Dendritic cell treated with granulocyte-macrophage colony-stimulating factor and Interleukin-4, amounts not matched to agents 40 ng/mL and 50 ng/mL, for 4 days (primary cell): ENCODE results near the gene NLRC3.

ENCODE experiments used
- H3K27ac Mint-ChIP-seq: one replicate; pipeline ENCODE4 v1.8.0; 2022; ENCODE audit warnings: mild to moderate bottlenecking, mixed read lengths
- H3K27me3 Mint-ChIP-seq: one replicate; pipeline ENCODE4 v1.8.0; 2022; ENCODE audit warnings: mild to moderate bottlenecking, mixed read lengths
- H3K36me3 Mint-ChIP-seq: one replicate; pipeline ENCODE4 v1.8.0; 2022; ENCODE audit warnings: low read depth, mixed read lengths
- H3K4me1 Mint-ChIP-seq: one replicate; pipeline ENCODE4 v1.8.0; 2022; ENCODE audit warnings: low read depth, mixed read lengths
- H3K4me3 Mint-ChIP-seq: one replicate; pipeline ENCODE4 v1.8.0; 2022; ENCODE audit warnings: mild to moderate bottlenecking, moderate library complexity, mixed read lengths
- H3K9me3 Mint-ChIP-seq: one replicate; pipeline ENCODE4 v1.8.0; 2022; ENCODE audit warnings: mixed read lengths
- intact Hi-C: fragments of 100-400 bp; cut with micrococcal nuclease; formaldehyde crosslinking; loops from one replicate; pipeline ENCODE4 v1.15.0; 2022

NLRC3 gene

DNA sequence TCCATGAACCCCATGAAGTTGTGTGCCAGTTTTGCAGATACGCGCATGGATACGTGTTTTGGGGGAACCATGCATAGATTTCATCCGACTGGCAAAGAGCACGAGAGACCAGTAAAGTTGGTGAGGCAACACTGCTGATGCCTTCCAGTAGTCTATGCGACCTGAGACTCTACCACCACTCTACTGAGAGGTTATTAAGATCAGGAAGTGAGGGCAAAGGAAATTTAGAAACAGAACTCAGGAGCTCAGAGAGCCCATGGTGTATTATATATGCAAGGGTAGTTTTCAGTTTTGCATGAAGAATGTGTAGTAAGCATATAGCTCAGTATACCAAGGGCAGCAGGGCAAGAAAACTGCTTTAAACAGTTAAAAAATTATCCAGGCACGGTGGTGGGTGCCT is 30.0 kb upstream of the NLRC3 start:
- Mint-ChIP-seq H3K4me3 (no peak overlapping the region), H3K4me1 (peaks cover 19% of the 10 kb centered on the region), H3K27me3 (no peaks in the 10 kb centered on the region), H3K27ac (no peak overlapping the region), H3K9me3 (no peaks in the 10 kb centered on the region), H3K36me3 (peaks cover 57% of the 10 kb centered on the region)
- intact Hi-C loops: no loop called here

DNA sequence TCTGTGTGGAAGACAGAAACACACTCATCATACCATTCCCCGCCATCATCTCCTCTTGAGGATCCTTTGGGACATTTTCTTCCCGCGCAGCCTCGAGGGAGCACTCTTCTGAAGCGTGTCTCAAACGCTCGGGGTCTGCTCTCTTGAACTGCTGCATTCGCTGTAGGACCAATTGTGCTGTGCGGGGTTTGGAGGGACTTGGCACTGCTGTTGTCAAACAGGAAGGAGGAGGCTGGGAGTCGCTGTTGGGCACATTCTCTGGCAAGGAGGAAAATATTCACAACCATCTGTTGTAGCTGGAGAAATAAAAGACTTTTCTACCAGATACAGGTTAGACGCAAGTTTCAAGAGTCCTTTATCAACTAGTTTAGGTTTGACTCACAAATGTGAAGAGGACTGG is 29.2 kb upstream of the NLRC3 start:
- H3K27ac Mint-ChIP-seq: no peak overlapping the region
- no peak overlapping the region for H3K4me3 Mint-ChIP-seq
- H3K36me3 Mint-ChIP-seq: peaks cover 57% of the 10 kb centered on the region
- intact Hi-C loops: no loop called here
- H3K27me3 Mint-ChIP-seq: no peaks in the 10 kb centered on the region
- H3K4me1 Mint-ChIP-seq: peaks cover 19% of the 10 kb centered on the region
- no peaks in the 10 kb centered on the region for H3K9me3 Mint-ChIP-seq

GRCh38 chr16:3602320-3602653 is 25.1 kb upstream of the NLRC3 start:
- Mint-ChIP-seq H3K27me3 (peaks cover 4% of the 10 kb centered on the region), H3K9me3 (no peaks in the 10 kb centered on the region), H3K36me3 (peaks cover 76% of the 10 kb centered on the region), H3K4me3 (no peak overlapping the region), H3K27ac (no peak overlapping the region), H3K4me1 (peaks cover 19% of the 10 kb centered on the region)
- intact Hi-C loops: no loop called here

- H3K27ac Mint-ChIP-seq: no peak overlapping the region
- intact Hi-C loops: no loop called here
- no peak overlapping the region for H3K4me3 Mint-ChIP-seq
- H3K9me3 Mint-ChIP-seq: no peaks in the 10 kb centered on the region
- peaks cover 19% of the 10 kb centered on the region for H3K4me1 Mint-ChIP-seq
- peaks cover 80% of the 10 kb centered on the region for H3K36me3 Mint-ChIP-seq
- peaks cover 4% of the 10 kb centered on the region for H3K27me3 Mint-ChIP-seq
Observed at GRCh38 chr16:3601614-3602319, 24.6 kb upstream of the NLRC3 start.

GRCh38 chr16:3599922-3600321 is 22.7 kb upstream of the NLRC3 start:
- Mint-ChIP-seq H3K9me3 (no peaks in the 10 kb centered on the region), H3K27me3 (peaks cover 13% of the 10 kb centered on the region), H3K4me3 (no peak overlapping the region), H3K36me3 (peaks cover 81% of the 10 kb centered on the region), H3K27ac (no peak overlapping the region), H3K4me1 (peaks cover 24% of the 10 kb centered on the region)
- intact Hi-C loops: no loop called here

GRCh38 chr16:3599121-3599520 is 21.9 kb upstream of the NLRC3 start:
- H3K4me1 Mint-ChIP-seq: peaks cover 24% of the 10 kb centered on the region
- no peak overlapping the region for H3K4me3 Mint-ChIP-seq
- peaks cover 17% of the 10 kb centered on the region for H3K27me3 Mint-ChIP-seq
- H3K27ac Mint-ChIP-seq: no peak overlapping the region
- intact Hi-C loops: no loop called here
- peaks cover 85% of the 10 kb centered on the region for H3K36me3 Mint-ChIP-seq
- no peaks in the 10 kb centered on the region for H3K9me3 Mint-ChIP-seq

- intact Hi-C loops: no loop called here
- Mint-ChIP-seq H3K27ac (peak overlapping the region; percentile 75), H3K27me3 (peaks cover 20% of the 10 kb centered on the region), H3K4me3 (no peak overlapping the region), H3K9me3 (no peaks in the 10 kb centered on the region), H3K36me3 (peaks cover 81% of the 10 kb centered on the region), H3K4me1 (peaks cover 24% of the 10 kb centered on the region)
Observed at GRCh38 chr16:3598236-3598635, 21.0 kb upstream of the NLRC3 start.

DNA sequence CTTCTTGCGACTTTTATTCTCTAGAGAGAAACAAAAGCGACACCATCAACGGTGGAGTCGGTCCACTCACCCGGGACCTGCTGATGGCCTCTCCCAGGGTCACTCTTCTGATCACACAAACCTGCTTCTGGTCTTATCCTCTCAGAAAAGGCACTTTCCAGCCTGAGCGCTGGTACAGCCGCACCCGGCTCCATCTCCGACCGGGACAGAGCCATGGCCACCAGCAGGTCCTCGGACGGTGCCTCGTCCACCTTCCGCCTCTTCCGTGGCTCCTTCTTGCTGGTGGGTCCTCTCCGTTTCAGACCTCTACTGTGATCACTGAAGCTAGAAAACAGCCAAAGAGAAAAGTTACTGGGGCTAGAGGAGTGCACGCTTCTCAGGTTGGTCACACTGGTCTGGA is 20.5 kb upstream of the NLRC3 start:
- Mint-ChIP-seq H3K27me3 (peaks cover 22% of the 10 kb centered on the region), H3K4me1 (peaks cover 26% of the 10 kb centered on the region), H3K27ac (peak overlapping the region; percentile 75), H3K9me3 (no peaks in the 10 kb centered on the region), H3K4me3 (peak overlapping the region; percentile 8), H3K36me3 (peaks cover 78% of the 10 kb centered on the region)
- intact Hi-C loops: no loop called here

DNA sequence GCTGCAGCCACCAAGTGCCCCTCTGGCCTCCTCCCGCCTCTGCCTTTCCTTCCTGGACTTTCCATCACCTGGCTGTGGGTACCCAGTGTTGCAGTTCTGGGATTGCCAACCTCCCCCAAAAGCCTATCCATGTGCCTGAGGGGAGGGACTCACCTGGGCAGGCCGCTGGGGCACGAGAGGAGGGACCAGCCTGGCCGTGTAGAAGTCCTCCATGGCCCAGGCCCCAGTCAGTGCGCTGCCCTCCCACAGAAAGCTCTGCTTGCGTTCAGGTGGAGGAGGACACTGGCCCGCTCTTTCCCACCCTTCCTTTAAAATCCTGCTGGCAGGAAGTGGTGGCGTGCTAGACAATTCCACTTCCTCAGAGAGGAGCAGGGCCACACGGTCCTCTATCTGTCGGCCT is 20.0 kb upstream of the NLRC3 start:
- Mint-ChIP-seq H3K36me3 (peaks cover 78% of the 10 kb centered on the region), H3K4me1 (peaks cover 31% of the 10 kb centered on the region), H3K27me3 (peaks cover 26% of the 10 kb centered on the region), H3K9me3 (no peaks in the 10 kb centered on the region), H3K27ac (peak overlapping the region; percentile 75), H3K4me3 (no peak overlapping the region)
- intact Hi-C loops: no loop called here

- Mint-ChIP-seq H3K27me3 (peaks cover 26% of the 10 kb centered on the region), H3K4me3 (no peak overlapping the region), H3K9me3 (no peaks in the 10 kb centered on the region), H3K4me1 (peaks cover 40% of the 10 kb centered on the region), H3K36me3 (peaks cover 69% of the 10 kb centered on the region), H3K27ac (no peak overlapping the region)
- intact Hi-C loops: no loop called here
Observed at GRCh38 chr16:3596101-3596861, 19.1 kb upstream of the NLRC3 start.

DNA sequence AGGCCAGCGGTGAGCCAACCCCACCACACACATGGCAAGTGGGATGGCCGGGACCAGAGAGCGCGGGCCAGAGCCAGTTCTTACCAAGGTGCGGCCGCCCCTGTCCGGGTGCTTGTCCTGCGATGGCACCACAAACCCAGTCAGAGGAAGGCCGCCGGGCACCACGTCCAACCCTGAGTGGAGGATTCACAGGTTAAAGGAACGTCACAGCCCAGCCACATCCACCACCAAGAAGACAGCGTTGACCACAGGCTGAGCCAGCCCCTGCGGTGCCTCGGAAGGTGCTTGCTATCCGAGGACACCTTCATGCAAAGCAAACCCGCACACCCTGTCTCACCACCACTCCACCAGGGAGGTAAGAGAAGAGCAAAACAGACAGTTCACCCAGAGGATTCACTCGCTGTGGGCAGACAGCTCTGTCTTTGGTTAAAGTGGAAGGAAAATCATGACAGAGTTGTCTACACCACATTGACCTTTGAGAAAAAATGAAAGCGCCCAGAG is 18.4 kb upstream of the NLRC3 start:
- intact Hi-C loops: no loop called here
- Mint-ChIP-seq H3K27ac (no peak overlapping the region), H3K27me3 (peaks cover 26% of the 10 kb centered on the region), H3K4me1 (peaks cover 47% of the 10 kb centered on the region), H3K9me3 (no peaks in the 10 kb centered on the region), H3K4me3 (no peak overlapping the region), H3K36me3 (peaks cover 61% of the 10 kb centered on the region)

- peaks cover 52% of the 10 kb centered on the region for H3K4me1 Mint-ChIP-seq
- peaks cover 26% of the 10 kb centered on the region for H3K27me3 Mint-ChIP-seq
- H3K36me3 Mint-ChIP-seq: peaks cover 57% of the 10 kb centered on the region
- intact Hi-C loops: no loop called here
- no peak overlapping the region for H3K4me3 Mint-ChIP-seq
- H3K9me3 Mint-ChIP-seq: no peaks in the 10 kb centered on the region
- H3K27ac Mint-ChIP-seq: no peak overlapping the region
Observed at GRCh38 chr16:3595110-3595486, 17.9 kb upstream of the NLRC3 start.

GRCh38 chr16:3594316-3595109 is 17.3 kb upstream of the NLRC3 start:
- Mint-ChIP-seq H3K27ac (peak overlapping the region; percentile 5), H3K4me3 (no peak overlapping the region), H3K27me3 (peaks cover 26% of the 10 kb centered on the region), H3K9me3 (no peaks in the 10 kb centered on the region), H3K4me1 (peaks cover 58% of the 10 kb centered on the region), H3K36me3 (peaks cover 51% of the 10 kb centered on the region)
- intact Hi-C loops: no loop called here

DNA sequence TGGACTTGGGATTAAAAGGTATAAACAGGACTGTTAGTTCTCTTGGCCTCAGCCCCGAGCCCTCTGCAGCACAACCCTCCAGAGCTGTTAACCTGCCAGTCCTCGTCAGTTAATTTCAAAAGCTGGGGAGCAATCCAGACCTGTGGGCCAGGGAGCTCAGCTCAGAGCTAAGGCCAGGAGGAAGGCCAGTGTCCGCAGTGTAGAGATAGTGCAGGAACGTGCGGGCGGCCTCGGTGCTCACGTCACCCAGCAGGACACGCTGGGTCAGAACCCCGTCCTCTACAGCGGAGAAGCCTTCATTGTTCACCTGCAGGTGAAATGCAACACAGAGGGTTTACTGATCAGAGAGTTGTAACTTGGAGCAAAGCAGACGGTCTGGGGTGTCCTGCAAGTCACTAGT is 15.4 kb upstream of the NLRC3 start:
- Mint-ChIP-seq H3K27me3 (peaks cover 22% of the 10 kb centered on the region), H3K9me3 (no peaks in the 10 kb centered on the region), H3K4me3 (no peak overlapping the region), H3K27ac (no peak overlapping the region), H3K4me1 (peaks cover 64% of the 10 kb centered on the region), H3K36me3 (peaks cover 56% of the 10 kb centered on the region)
- intact Hi-C loops: no loop called here
